NCI-H2227 treated with DMSO at 0.1 percent for 48 hours (cell line): Measurements from ENCODE around the gene XCL1.
"Not testable (repeated sequence)": the region's sequence is repeated elsewhere in the genome, so short reads cannot be mapped to it uniquely, and the experiment has no call there.

Experiments
- DNase-seq: peaks from one replicate; lab custom pipeline; 2025; lab: John Stamatoyannopoulos, UW

XCL1 gene

GRCh38 chr1:168576245-168576688 is at the start of gene XCL1:
Gene XCL1 (plus strand): TSS chr1:168576605. CDS start chr1:168576638, 33 bp downstream.
- not testable (repeated sequence) for DNase-seq

- no peak for DNase-seq
Measured at GRCh38 chr1:168529518-168529917, 46.9 kb upstream of the XCL1 start.

GRCh38 chr1:168531615-168532345 is 44.6 kb upstream of the XCL1 start:
- no peak for DNase-seq

GRCh38 chr1:168535536-168535935 is 40.9 kb upstream of the XCL1 start:
- DNase-seq: no peak

- DNase-seq: not testable (repeated sequence)
Measured at GRCh38 chr1:168540798-168541197, 35.6 kb upstream of the XCL1 start.

GRCh38 chr1:168542978-168543377 is 33.4 kb upstream of the XCL1 start:
- DNase-seq: not testable (repeated sequence)

- not testable (repeated sequence) for DNase-seq
Measured at GRCh38 chr1:168543840-168544498, 32.4 kb upstream of the XCL1 start, which contains the start of gene XCL2. Gene XCL2 (minus strand): TSS chr1:168543997. CDS start chr1:168543964, 33 bp downstream.

- DNase-seq: not testable (repeated sequence)
Measured at GRCh38 chr1:168545678-168546552, 30.5 kb upstream of the XCL1 start.

- not testable (repeated sequence) for DNase-seq
Measured at GRCh38 chr1:168546553-168546895, 29.9 kb upstream of the XCL1 start.

GRCh38 chr1:168550971-168551370 is 25.4 kb upstream of the XCL1 start:
- no peak for DNase-seq

GRCh38 chr1:168551688-168552087 is 24.7 kb upstream of the XCL1 start:
- DNase-seq: no peak

GRCh38 chr1:168552961-168553360 is 23.4 kb upstream of the XCL1 start:
- DNase-seq: peak; percentile 48

GRCh38 chr1:168553680-168554553 is 22.5 kb upstream of the XCL1 start:
- DNase-seq: no peak

- DNase-seq: no peak
Measured at GRCh38 chr1:168554603-168555483, 21.6 kb upstream of the XCL1 start.

- DNase-seq: no peak
Measured at GRCh38 chr1:168555508-168556046, 20.8 kb upstream of the XCL1 start.

GRCh38 chr1:168556647-168557046 is 19.8 kb upstream of the XCL1 start:
- no peak for DNase-seq

GRCh38 chr1:168560370-168560769 is 16.0 kb upstream of the XCL1 start:
- DNase-seq: no peak

- DNase-seq: no peak
Measured at GRCh38 chr1:168561989-168562388, 14.4 kb upstream of the XCL1 start.

GRCh38 chr1:168565825-168566224 is 10.6 kb upstream of the XCL1 start:
- no peak for DNase-seq

GRCh38 chr1:168567007-168567406 is 9.4 kb upstream of the XCL1 start:
- no peak for DNase-seq
